A549 (cell line): ENCODE results near the gene CACNA1C.

ENCODE experiments used
- CTCF ChIP-seq: fragments of >200 bp; sonication (Bioruptor Twin); formaldehyde crosslinking; IDR thresholded peaks from 3 replicates; pipeline ENCODE4 v1.5.1; 2016
- EP300 ChIP-seq, 2 experiments: fragments of >200 bp; sonication (Bioruptor Twin); formaldehyde crosslinking; IDR thresholded peaks; 2 replicates in 1 of 2; 3 replicates in 1 of 2; pipeline ENCODE4 v1.6.1; 2016 to 2017
- HDAC2 ChIP-seq: fragments of 200-600 bp; sonication (generic); IDR thresholded peaks from 2 replicates; pipeline ENCODE4 v1.6.1; 2016
- PBX3 ChIP-seq: IDR thresholded peaks from 2 replicates; pipeline ENCODE4 v1.6.1; 2012

GRCh38 chr12:2169940-2170339 is 117.2 kb downstream of the CACNA1C start:
- TF ChIP-seq CTCF: no peak
- TF ChIP-seq HDAC2: no peak
- no peak for TF ChIP-seq PBX3
- TF ChIP-seq EP300 (IDR thresholded peaks at IDR 0.05): no peak
